Hematopoietic multipotent progenitor cell treated with erythropoietin and hydrocortisone succinate and interleukin-3 and kit ligand, for 4 days (in vitro differentiated cells): Measurements from ENCODE around the gene SYT2.

Experiments used
- DNase-seq: peaks from one replicate; pipeline ENCODE4 v3.0.0-alpha.2; 2015

SYT2 gene

DNA sequence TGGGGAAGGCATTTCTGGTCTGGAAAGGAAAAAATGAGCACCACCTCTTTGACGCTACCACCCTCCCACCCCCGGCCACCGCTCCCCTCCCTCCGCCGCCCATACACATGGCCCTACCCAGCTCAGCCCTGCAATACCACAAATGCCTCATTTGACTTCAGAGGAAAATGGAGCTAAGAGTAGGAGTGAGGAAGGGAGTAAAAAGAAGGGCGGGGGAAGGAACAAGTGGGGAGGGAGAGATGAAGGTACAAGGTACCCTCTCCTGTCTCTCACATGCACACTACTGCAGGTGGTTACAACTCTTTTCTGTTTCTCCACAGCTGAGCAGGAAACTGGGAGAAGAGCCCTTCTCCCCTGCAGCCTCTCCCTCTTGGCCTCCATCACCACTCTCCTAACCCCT is 7.1 kb downstream of the SYT2 start:
- no peak for DNase-seq

DNA sequence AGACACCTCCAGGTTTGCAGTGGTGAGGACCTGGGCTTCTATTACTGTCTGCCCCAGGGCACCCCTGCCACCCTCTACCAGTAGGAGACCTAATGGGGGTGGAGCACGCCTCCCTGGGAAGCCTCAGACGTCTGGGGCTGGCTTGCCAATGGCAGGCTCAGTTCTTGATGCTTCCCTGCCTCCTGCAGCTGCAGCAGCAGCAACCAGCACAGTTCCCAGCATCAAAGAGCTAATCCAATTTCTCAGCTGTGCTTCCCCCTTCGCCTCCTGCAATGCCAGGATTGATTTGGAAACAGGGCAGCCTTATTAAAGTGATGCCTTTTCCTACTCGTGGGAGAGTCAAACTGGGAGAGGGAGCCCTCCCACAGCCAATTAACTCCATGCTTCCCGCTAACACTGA is 8.2 kb downstream of the SYT2 start:
- no peak for DNase-seq

DNA sequence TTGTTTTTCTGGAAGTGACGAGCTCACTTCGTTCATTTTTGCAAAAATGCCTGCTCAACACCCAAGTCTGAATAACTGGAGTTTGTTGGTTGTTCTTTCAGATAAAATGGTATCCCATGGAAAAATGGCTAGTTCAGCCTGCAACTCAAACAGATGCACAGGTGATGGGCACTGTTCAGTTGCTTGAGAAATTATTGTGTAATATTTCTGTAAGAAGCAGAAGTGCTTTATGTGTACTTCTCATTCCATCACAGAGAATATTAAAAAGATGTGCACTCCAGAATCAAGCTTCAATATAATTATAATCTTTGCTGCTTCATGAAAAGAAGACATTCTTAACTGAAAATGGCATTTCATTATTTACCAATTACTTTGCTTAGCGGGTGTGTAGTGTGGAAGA is 9.1 kb downstream of the SYT2 start:
- DNase-seq: no peak

DNA sequence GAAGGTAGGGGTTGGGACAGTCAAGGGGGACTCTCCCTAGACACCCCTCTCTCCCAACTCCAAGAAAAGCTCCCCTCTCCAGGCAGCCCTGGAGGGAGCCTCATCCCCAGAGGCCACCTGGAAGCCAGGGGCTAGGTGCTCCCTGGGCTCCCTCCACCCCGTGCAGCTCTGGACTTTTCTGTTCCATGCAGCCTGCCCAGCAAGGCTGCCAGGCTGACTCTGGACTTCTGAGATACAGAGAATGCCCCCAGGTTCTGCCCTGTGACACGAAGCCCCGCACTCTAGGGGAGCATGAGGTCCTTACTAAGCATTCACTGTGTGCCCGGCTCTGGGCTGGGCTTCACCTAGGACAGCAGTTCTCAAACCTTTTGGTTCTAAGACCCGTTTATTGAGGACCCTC is 10.2 kb downstream of the SYT2 start:
- no peak for DNase-seq

DNA sequence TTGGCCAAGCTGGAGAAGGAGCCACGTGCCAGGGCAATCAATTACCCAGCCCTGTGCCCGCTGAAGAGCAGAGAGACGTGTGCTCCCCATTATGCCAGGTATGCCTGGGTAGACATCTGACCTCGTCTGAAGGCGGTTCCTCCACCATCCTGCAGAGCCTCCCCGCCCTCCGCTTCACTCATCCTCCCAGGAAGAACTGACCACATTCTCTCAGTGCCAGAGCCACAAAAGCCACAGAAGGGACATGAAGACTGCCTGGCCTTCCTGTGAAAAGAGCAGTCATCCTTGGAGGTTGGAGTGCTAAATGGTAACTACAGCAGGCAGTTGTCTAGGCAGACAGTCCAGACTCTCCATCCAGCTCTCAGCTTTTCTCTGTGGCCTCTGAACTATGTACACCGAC is 12.0 kb downstream of the SYT2 start:
- peak; percentile 38 for DNase-seq

DNA sequence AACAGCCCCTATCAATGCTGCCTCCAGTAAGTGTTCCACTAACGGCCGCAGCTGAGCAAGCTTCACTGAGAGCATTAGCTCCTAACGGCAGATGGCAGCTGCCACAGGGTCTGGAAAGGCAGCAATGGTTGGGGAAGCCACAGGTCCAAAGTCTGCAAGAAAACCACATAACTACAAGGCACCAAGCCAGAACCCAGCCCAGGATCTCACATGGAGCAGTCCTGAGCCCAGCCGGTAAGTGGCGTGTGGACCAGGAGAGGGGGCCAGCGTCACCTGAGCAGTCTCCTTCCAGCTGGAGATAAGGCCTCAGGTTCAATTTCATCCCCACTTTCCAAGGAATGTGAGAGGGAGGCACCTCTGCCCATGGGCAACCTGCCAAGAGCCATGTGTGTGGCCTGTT is 13.2 kb downstream of the SYT2 start:
- DNase-seq: no peak

DNA sequence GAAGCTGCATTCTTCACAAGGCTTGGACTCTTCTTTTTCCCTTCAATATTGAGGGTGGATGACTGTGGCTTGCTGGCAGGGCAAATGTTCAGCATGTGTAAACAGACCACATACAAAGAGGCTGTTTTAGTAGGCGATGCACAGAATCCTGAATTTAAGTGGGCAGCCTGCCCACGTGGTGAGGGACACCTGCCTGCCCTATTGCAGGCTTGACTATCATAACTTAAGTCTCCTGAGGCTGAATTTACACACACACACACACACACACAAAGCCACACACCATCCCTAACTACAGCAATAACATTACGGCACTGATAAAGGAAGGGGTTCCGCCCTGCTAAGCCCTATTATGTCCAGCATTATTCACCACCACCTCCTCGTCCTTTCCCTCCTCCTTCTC is 15.9 kb downstream of the SYT2 start:
- no peak for DNase-seq

DNA sequence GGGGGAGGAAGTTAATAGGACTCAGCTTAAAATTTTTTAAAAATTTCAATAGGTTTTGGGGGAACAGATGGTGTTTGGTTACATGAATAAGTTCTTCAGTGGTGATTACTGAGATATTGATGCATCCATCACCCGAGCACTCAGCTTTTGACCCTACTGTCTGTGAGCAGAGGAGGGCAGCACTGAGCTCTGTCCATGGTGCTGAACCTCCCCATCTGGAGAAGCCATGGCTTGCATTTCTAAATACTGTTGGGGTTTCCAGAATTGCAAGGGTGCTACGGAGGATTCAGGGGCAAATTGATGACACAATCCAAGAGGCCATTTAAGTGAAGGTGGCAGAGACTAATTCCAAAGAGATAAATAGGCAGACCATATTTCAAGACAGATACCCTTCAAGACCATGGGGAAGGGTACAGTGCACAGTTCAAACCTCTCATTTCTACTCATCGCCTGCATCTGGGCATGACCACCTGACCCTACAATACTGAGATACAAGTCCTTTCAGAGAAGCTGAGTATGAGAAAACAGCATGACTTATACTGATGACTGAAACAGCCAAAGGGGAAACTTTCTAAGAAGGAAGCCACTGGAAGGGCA is 17.2 kb downstream of the SYT2 start:
- peak; percentile 87 for DNase-seq

DNA sequence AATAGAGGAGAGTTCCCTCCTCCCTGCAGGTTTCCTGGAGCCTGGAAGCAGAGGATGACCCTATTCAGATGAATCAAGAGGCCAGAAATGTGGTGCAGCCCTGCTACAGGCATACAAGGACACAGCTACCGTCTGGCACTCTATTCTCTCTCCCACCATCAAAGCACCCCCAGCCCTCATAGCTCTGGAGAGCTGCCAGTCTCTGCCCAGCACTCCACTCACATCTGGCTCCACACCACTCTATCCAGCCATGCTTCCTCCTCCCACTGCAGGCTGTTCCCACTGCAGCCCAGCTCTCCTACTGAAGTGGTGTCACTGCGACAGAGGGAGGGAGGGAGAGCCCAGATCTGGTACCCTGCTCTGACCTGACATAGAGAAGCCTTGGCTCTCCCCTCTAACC is 18.4 kb downstream of the SYT2 start:
- no peak for DNase-seq

DNA sequence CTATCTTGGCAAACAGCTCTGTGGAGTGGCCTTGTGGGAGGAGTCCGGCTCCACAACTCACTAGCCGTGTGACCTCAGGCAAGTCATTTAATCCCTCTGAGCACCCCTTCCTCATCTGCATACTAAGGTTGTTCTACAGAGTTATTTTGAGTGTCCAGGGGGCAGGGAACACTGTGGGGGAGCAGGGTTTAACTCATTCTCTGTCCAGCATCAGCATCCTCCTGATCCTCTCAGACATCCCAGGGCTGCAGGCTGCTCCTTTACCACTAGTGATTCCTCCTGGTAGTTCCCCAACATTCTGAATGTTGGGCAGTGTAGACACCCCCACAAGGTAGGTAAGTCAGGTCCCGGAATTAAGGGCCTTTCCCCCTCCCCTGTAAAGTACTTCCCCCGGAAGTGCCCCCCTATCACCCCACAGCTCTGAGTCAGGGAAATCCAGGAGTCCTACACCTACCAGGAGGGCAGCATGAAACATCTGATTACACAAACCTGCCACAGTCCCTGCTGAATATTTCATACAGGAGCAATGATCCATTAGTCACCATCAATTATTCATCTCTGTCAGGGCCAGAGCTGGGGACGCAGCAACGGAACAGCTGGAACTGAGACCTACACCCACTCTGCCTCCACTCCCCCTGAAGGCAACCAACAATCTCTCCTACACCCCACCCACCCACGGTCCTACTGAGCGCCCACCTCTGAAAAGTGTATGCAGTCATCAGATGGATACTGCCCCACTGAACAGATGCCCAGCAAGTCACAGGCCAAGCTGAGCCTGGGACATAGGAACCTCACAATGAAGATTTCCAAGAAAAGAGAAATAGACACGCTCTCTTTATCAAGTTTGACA is 20.5 kb downstream of the SYT2 start:
- DNase-seq: no peak

DNA sequence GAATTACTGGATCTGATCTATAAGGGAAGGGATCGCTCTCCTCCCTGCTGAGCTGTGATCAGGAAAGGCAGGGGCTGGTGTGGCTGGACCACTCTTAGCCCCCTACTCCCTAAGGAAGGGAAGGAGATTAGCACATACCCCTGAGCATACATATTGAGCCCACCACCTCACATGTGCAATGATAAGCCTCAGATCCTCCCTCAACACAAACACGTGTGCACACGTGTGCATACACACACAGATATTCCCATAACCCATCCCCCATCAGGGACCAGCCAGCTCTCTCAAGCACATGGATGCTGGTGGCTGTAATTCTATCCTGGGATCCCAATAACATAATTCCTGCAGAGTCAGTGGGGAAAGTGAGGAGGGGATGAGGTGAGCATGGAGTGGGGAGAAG is 21.2 kb downstream of the SYT2 start:
- no peak for DNase-seq

DNA sequence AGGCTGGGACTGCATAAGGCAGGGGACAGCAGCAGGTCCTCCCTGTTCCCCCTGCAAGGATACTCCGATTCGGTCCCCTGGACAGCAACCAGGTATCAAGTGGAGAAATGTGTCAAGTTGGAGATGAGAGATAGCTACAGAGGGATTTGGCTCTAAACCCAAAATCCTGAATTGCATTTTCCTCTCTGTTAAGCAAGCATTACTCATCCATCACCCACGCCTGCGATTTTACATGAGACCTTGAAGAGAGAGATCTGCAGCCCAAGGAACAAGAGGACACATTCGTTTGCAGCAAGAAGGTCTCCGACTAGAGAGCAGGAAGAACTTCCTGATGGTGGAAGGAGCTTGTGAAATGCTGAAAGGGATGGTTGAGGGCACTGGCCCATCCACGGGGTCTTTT is 21.9 kb downstream of the SYT2 start:
- DNase-seq: no peak

DNA sequence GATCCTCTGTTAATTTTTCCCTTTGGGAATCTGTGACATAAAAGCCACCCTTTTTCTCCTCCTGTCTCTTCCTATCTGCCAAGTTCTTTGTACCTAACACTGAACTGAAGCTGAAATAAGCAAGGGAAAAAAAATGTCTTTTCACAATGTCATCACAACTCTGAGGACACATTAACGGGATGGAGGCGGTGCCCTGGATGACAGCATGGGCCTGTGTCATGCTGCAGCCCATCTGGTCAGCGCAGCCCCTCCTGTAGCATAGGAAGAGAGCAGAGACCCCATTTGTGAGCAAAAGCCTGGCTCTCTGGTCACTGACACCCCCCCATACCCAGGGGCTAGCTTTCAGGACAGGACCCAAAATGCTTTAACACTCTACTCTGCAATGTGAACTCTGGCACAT is 22.5 kb downstream of the SYT2 start:
- DNase-seq: no peak

DNA sequence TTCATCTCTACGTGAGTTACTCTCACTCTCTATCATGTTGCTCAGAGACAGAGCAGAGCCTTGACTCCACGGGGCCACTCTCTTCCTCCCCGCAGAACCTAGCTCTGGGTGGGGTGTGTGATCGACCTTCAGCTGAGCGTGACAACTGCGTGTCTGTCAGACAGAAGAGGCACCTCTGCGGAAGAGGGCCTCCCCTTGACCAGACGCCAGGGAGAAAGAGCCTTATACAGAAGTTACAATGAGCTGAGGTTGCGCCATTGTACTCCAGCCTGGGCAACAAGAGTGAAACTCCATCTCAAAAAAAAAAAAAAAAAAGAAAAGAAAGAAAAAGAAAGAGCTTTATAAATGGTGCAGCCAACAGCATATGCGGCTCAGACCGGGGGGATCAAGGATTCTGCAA is 22.9 kb downstream of the SYT2 start:
- DNase-seq: no peak

DNA sequence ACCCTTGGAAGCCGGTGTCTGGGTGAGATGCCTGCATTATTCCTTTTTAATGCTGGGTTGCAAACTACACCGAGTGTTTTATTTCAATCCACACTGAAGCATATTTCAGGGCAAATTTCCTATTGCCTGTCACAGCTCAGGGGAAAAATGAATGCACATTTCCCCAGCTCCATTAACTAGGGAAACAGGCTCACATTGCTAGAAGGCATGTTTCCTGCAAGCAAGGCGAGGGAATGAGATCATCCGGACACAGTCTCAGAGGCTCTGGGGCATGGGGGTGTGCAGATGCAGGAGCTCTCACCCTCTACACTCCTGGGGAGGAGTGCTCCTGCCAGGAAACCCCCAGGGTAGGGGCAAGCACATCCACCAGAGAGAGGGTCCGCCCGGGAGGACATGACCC is 24.6 kb downstream of the SYT2 start:
- no peak for DNase-seq

DNA sequence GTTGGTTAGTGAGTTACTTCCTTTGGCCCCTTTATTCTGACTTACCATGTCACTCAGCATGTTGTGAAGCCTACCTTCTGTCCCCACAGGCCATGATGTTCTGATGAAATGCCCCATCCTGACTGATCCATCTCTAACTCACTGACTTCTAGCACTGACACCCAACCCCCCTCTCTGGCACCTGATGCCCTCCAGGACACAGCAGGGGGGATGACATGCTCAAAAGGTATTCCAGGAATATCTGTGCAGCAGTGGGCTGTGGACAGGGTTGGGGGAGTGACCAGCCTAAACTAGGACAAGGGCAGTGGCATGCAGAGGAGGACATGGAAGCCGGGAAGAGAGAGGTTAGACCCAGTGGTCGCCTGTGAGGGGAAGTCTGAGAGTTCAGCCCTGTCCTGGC is 25.5 kb downstream of the SYT2 start:
- DNase-seq: no peak

DNA sequence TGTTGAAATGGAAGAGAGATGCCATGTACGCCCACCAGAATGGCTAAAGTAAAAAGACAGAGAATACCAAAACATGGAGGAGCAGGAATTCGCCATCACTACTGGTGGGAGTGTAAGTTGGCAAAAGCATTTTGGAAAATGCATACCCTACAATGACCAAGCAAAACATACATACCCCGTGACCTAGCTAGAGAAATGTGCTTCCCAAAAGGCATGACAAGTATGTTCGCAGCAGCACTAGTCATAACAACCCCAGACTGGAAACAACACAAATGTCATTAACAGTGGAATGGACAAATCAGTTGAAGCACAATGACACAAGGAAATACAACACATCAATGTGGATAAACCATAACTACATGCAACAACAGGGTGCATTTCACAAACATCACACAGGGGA is 27.2 kb downstream of the SYT2 start:
- no peak for DNase-seq

DNA sequence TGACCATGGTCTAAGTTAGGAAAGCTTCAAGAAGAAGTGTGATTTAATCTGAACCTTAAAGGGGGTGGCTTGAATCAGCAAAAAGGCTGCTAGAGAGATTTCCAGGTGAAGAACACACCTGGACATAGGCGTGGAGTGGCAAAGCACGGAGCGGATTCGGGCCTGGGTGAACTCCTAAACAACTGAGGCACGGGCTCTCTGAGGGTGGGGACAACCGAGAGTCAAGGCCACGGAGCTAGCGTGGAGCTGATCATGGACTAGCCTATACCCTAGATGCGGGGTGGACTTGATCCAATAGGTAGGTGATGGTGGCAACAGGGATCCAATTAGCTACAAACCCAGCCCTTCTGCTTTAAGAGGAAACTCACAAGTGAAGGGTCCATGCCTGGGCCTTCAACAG is 27.8 kb downstream of the SYT2 start:
- no peak for DNase-seq

DNA sequence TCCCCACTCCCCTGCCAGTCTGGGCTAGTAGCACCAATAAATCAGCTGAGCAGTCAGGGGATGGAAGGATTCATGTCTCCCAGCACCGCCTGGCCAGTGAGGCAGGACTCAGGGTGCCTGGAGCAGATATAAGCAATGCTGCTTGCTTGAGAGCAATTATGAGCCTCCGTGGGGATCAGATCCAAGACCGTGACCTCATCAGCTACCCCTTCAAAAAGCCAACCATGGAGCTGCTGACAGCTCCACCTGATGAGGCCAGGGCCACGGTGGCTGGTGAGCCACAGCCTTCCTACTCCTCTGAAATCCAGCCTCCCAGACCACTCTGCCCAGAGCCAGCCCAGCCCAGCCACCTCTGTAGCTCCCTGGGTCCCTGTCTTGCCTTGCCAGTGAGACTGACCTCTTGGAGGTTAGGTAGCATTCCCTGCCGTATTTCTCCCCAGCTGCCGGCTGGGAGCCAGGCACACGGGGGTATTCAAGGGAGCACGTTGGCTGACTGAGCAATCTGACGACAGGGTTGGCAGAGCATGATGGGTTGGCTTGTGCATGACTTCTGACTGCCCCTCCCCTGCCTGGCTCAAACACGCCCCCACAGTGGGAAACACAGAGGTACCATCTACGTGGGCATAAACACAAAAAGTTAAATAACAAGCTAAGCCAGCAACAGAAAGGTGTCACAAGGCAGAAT is 28.4 kb downstream of the SYT2 start:
- no peak for DNase-seq

DNA sequence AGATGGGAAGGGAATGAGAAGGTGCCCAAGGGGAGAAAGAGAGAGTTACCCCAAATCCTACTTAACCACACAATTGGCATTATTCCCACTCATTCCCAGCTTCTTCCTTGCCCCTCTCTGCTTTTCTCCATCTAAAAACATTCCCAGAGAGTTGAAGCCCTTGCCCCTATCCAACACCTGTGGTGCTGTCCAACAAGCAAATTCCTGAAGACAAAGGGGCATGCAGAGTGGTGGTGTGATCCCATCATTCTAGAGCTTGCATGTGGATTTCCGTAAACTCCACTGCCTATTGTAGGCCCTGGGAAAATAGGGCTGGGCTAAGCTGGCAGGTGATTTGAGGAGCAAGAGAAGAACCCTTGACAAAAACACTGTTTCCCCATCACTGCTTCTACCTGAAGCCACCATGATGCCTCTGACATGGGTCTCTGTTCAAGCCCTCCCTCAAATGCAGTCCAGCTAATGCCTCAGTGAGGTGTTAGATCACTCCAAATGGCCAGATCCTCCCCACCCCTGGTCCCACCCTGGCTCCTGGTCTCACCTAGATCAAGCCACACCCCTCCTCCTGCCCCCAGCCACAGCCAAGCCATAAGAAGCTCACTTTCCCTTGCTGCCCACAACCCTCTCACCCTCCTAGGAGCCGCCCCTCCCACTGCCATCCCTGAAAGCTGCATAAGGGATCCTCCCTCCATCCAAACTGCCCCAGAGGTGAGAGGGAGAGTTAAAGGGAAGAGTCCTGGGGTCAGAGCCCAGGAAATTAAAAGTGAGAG is 29.5 kb downstream of the SYT2 start:
- DNase-seq: no peak

DNA sequence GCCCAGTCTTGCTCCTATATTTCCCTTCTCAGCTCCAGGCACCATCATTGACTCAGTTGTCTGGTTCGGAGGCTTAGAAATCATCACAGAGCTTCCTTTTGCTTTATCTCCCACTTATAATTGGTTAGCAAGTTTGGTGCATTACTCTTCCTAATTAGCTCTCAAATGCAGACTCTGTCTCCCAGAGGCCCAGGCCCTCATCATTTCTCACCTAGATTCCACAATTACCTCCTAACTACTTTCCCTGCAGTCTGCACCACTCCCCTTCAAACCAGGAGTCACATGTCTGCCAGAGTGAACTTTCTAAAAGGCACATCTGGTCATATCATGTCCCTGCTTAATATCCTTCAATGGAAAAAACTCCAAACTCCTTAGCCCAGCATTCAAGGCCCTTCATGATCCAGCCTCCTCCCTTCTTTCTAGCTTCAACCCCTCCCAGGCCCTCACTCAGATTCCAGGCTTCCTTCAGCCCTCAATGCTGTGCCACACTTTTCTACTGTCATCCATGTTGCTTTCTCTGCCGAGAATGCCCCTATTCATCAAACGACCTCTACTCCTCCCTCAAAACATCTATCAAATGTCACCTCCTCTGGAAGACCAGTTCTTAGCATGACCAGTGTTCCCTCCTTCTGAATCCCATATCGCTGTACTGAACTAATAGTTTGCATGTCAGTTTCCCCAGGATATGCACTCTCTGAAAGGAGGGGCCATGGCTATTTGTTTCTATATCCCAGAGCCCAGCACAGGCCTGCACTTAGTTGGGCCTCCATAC is 30.7 kb downstream of the SYT2 start:
- no peak for DNase-seq

DNA sequence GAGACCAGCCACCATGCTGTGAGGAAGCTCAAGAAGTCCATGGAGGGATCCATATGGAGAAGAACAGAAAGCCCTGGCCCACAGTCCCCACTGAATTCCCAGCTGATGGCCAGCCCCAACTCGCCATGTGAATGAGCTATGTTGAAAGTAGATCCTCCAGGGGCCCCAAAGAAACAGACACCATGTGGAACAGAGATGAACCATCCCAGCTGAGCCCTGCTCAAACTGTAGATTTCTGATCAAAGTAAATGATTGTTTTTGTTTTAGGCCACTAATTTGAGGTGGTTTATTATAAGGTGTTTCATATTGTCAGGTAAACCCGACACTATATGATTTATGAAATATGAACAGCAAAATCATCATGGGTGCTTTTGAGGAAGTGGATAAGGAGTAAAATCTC is 32.8 kb downstream of the SYT2 start:
- DNase-seq: no peak

DNA sequence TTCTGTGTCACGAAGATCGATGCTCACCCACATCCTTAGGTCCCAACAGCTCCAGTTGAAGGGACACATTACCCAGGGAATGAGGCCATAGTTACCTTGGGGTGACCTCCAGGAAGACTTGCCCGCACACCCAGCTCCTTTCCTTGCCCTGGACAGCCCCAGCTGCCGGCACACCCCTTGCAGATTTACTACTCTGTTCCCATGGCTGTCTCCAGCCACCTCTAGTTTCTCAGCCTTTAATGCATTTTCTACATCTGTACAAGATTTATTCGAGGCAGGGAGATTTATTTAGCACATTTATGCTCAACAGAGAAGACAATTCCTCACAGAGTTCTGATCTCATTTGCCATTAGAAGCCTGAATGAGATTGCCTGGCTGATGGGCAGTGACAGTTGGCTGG is 36.7 kb downstream of the SYT2 start:
- no peak for DNase-seq
